NCI-H2107 treated with DMSO at 0.1 percent for 48 hours (cell line): ENCODE data around the gene PHYKPL.

ENCODE experiments used
- DNase-seq: peaks from one replicate; lab custom pipeline; 2025; ENCODE audit not compliant: unreplicated experiment; lab: John Stamatoyannopoulos, UW

PHYKPL gene

GRCh38 chr5:178232124-178232919, at the start of gene PHYKPL:
TSS of gene PHYKPL (minus strand) at chr5:178232802. CDS start at chr5:178232550, 252 bp downstream.
- no peak for DNase-seq

- DNase-seq, result no peak
Observed at GRCh38 chr5:178282391-178282790, 49.8 kb upstream of the PHYKPL start.

GRCh38 chr5:178281331-178281730, 48.7 kb upstream of the PHYKPL start:
- no peak for DNase-seq

GRCh38 chr5:178280631-178281030, 48.0 kb upstream of the PHYKPL start:
- DNase-seq, result no peak

GRCh38 chr5:178279723-178280438, 47.3 kb upstream of the PHYKPL start:
- DNase-seq, result no peak

GRCh38 chr5:178279026-178279722, 46.6 kb upstream of the PHYKPL start:
- DNase-seq, result no peak

- DNase-seq, result no peak
Observed at GRCh38 chr5:178278358-178279023, 45.9 kb upstream of the PHYKPL start.

GRCh38 chr5:178277866-178278265, 45.3 kb upstream of the PHYKPL start:
- DNase-seq, result no peak

GRCh38 chr5:178277346-178277745, 44.7 kb upstream of the PHYKPL start:
- DNase-seq, result no peak

- DNase-seq, result no peak
Observed at GRCh38 chr5:178274781-178275537, 42.4 kb upstream of the PHYKPL start.

GRCh38 chr5:178273665-178274541, 41.3 kb upstream of the PHYKPL start:
- DNase-seq, result no peak

GRCh38 chr5:178273041-178273440, 40.4 kb upstream of the PHYKPL start:
- DNase-seq, result no peak

- DNase-seq, result no peak
Observed at GRCh38 chr5:178272591-178272990, 40.0 kb upstream of the PHYKPL start.

- DNase-seq, result no peak
Observed at GRCh38 chr5:178271726-178272479, 39.3 kb upstream of the PHYKPL start.

GRCh38 chr5:178271231-178271630, 38.6 kb upstream of the PHYKPL start:
- DNase-seq, result no peak

- DNase-seq, result no peak
Observed at GRCh38 chr5:178269499-178269898, 36.9 kb upstream of the PHYKPL start.

GRCh38 chr5:178267876-178268275, 35.3 kb upstream of the PHYKPL start:
- DNase-seq, result no peak

- no peak for DNase-seq
Observed at GRCh38 chr5:178267245-178267644, 34.6 kb upstream of the PHYKPL start.

GRCh38 chr5:178266581-178266980, 34.0 kb upstream of the PHYKPL start:
- DNase-seq, result no peak
